ENCODE results near the gene VSNL1.

Gene VSNL1

DNA sequence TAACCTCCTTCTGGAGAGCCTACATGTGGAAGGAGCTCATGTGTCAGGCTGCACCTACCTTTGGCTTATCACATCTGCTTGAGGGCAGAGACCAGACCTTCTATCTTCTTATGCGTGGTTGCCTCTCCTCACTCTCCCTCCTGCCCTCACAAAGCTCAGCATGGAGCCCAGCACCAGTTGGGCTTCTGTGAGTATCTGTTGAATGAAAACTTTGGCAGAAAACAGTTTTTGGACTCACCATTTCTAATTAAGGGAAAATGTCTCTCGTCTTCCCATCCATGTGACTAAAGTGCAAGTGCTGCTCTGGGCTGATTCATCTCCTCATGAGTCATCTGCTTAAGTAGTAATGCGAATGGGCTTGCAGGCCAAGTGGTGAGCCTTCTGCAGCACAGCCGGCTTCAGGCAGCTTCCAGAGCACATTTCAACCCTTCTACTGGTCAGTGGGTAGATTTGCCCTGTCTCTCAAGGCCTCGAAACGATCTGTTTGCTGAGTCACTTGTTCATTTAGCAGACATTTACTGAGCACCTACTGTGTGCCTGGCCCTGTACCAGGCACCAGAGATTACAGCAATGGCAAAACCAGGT is 102.6 kb downstream of the VSNL1 start:
- DNase-seq (ENCODE audit: low read depth in 1 of 2, low spot score in 1 of 2), result no peak

GRCh38 chr2:17644997-17645720 is 104.7 kb downstream of the VSNL1 start:
- DNase-seq (ENCODE audit: low read depth in 1 of 2, low spot score in 1 of 2), result no peak

- no peak for DNase-seq (ENCODE audit: low read depth in 1 of 2, low spot score in 1 of 2)
Measured at GRCh38 chr2:17646081-17646554, 105.6 kb downstream of the VSNL1 start.

DNA sequence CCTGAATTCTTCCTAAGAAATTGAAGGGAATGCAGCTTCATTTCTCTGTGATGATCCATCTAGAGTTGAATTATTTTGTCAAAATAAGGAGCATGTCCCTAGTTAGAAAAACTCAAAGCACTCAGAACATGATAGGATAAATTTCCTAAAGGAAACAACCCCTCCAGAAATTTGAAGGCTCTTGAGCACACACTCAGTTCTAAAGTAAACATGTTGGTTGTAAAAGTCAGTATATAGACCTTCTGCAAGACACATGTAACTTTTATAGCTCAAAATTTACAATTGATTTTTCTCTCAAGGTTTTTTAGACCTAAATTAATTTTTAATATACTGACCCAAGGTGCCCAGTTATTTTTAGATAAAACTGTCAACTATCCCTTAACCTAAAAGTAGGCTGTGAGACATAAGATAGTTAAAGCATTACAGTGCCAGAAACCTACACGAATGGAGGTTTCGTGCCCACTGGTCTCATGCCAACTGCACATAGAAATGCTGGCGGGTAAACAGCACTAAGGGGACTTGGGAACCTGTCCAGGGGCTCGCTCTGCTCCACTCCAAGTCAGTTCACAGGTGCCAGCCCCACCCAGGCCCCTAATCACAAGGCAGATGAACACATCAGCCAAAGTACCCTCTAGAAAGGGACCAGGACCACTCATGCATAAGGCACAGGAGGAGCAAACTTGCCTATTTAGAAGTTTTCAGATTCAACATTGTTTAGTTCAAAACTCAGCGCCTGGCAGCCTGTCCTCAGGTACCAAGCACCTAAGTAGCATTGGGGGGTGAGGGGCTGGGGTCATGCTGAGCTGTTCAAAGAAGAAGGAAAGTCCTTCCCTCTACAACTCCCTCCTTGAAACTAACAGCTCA is 106.6 kb downstream of the VSNL1 start:
- no peak for DNase-seq (ENCODE audit: low read depth in 1 of 2, low spot score in 1 of 2)

GRCh38 chr2:17648581-17648980 is 108.1 kb downstream of the VSNL1 start:
- no peak for DNase-seq (ENCODE audit: low read depth in 1 of 2, low spot score in 1 of 2)

DNA sequence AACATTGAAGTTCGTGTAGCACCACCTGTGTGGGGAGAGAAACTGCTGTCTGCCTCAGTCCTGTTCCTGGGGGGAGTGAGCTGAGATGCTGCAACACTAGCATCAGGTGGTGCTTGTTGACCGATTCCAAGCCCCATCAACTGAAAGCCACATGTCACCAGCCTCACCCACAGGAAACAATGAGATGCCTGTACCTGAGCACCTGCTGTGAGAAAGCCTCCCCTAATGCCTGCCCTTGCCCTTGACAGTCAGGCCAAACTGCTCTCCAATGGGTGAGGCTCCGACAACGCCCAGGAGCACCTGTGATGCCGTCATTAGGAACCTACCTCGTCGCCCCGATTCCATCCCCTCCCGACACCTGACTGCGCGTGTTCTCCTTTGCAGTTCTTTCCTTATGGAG is 108.5 kb downstream of the VSNL1 start:
- no peak for DNase-seq (ENCODE audit: low read depth in 1 of 2, low spot score in 1 of 2)

DNA sequence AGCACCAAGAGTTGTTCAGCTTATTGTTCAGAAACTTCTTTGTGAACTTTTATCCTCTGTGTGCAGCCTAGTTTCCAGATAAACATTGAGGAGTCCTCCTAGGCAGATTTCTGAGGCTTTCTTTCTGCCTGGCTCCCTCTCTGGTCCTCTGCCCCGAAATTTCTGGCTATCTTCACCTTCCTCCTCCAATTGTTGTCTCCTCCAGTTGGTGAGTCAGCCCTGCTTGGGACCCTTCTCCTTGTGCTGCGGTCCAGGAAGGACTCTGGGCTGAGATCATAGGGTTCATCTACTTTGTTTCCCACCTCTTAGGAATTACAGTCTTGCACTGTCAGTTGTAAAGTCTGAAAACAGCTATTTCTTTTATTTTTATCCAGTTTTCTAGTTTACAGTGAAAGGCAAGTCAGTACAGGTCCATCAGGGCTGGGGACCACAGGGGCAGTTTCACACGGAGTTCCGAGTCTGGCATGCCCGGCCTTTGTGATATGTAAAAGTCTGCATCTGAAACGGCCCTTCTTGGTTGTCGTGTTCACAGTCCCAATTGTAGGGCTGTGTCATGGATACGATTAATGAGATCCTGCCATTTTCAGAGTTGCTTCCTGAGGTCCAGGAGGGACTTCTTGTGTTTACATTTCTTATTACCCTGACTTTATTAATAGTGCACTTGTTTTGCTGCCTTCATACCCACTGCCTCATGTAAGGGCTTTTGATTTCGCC is 112.3 kb downstream of the VSNL1 start:
- DNase-seq (ENCODE audit: low read depth in 1 of 2, low spot score in 1 of 2), result no peak

- DNase-seq (ENCODE audit: low read depth in 1 of 2, low spot score in 1 of 2), result no peak
Measured at GRCh38 chr2:17657759-17658158, 117.3 kb downstream of the VSNL1 start.

- no peak for DNase-seq (ENCODE audit: low read depth in 1 of 2, low spot score in 1 of 2)
Measured at GRCh38 chr2:17658251-17658843, 117.9 kb downstream of the VSNL1 start.

DNA sequence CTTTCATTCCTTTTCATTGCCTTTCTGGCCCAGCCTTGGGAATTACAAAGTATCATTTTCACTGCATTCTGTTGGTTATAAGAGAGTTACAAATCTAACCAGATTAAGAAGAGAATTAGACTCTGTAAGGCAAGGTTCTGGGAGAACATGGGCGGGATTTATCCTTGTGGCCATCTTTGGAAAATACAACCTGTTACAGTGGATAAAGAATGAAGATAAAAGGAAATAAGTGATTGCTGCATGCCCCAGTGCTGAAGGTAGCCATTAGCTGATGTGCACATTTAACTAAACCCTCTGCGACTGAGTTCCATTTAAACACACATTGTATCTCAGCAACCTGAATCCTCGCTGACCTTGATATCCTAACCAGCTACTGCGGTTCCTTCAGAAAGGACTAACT is 119.7 kb downstream of the VSNL1 start:
- no peak for DNase-seq (ENCODE audit: low read depth in 1 of 2, low spot score in 1 of 2)

DNA sequence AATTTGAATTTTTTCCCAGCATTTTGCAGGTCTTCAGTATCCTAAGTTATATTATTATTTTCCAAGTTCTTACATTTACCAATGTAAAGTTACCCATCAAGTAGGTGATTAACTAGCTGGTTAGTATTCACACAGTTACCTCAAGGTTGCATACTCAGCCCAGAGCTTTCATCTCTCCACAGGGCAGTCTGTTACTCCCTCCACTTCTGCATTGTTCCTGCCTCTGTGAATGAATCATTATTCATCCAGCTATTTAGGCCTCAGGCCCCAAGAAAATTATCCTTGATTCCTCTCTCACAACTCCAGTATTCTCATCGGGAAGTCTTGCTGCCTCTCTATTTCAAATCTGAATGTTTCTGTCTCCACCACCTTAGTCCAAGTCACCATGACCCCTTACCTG is 121.0 kb downstream of the VSNL1 start:
- no peak for DNase-seq (ENCODE audit: low read depth in 1 of 2, low spot score in 1 of 2)

GRCh38 chr2:17662723-17663122 is 122.2 kb downstream of the VSNL1 start:
- no peak for DNase-seq (ENCODE audit: low read depth in 1 of 2, low spot score in 1 of 2)

DNA sequence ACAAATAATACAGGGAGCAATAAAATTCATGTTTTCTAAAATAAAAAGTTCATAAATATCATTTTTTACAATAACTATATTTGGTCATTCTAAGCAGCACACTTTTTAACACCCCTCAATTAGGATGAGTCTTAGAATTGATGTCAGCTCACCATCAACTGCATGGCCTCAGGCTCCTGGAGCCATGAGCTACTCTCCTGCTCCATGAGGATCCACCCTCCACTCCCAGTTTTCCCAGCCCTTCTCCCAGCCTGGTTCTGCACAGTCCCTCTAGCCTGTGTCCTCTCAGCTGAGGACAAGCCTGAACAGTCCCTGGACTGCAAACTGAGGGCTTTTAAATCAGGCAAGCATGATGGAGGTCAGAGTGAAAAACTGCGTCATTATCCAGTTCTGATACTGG is 124.0 kb downstream of the VSNL1 start:
- DNase-seq (ENCODE audit: low read depth in 1 of 2, low spot score in 1 of 2), result no peak

DNA sequence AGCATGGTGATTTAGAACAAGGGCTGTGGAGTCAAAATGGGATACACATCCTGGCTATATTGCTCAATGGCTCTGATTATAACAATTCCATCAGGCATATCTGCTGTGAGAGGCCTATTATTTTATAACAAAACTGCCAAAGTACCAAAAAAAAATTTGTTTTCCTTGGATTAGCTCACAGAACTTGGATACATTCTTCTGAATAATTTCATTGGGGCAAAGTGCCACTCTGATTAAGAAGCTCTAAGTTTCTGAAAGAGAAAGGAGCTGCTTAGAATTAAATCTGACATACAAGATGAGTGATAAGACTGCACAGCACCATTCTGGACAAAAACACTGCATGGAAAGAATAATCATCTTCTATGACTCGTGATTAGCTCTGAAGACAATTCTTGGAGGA is 127.4 kb downstream of the VSNL1 start:
- no peak for DNase-seq (ENCODE audit: low read depth in 1 of 2, low spot score in 1 of 2)

- DNase-seq (ENCODE audit: low read depth in 1 of 2, low spot score in 1 of 2), result no peak
Measured at GRCh38 chr2:17672583-17673317, 132.3 kb downstream of the VSNL1 start.

- DNase-seq (ENCODE audit: low read depth in 1 of 2, low spot score in 1 of 2), result no peak
Measured at GRCh38 chr2:17674817-17675216, 134.3 kb downstream of the VSNL1 start.

- DNase-seq (ENCODE audit: low read depth in 1 of 2, low spot score in 1 of 2), result no peak
Measured at GRCh38 chr2:17680119-17680518, 139.6 kb downstream of the VSNL1 start.

GRCh38 chr2:17682098-17682857 is 141.8 kb downstream of the VSNL1 start:
- DNase-seq (ENCODE audit: low read depth in 1 of 2, low spot score in 1 of 2), result no peak

GRCh38 chr2:17683981-17684380 is 143.5 kb downstream of the VSNL1 start:
- no peak for DNase-seq (ENCODE audit: low read depth in 1 of 2, low spot score in 1 of 2)

DNA sequence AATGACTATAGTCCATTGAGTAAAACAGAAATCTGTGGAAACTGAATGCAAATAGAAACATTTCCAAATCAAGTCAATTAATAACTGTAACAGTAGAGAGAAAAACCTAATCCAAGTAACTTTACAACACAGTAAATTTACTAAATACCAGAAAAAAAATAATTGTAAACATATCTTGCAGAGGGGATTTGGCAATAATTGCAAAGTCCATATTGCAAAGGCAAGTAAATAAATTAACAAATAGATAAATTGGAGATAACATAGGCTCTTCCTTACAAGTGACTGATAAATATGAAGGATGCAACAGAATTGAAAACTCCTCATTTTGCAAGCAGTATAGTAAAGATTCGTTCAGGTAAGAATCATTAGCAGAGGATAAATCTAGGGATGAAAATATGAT is 148.1 kb downstream of the VSNL1 start:
- DNase-seq (ENCODE audit: low read depth in 1 of 2, low spot score in 1 of 2), result no peak
